HepG2 (cell line): ENCODE data around the gene BPIFB6. TPM values are rescaled to one million over a fixed set of nuclear protein-coding genes. Genes with fewer than 3 reads are reported as not detected.
A peak's percentile ranks its signal among the peaks of the same experiment; 100 is the strongest.

Experiments
- ARHGAP35 ChIP-seq: sonication (generic); formaldehyde crosslinking; IDR thresholded peaks from 2 replicates; pipeline ENCODE4 v1.9.0; 2022; ENCODE audit warnings: mild to moderate bottlenecking, inconsistent platforms, moderate library complexity, missing genetic modification reagents, borderline replicate concordance
- BCLAF1 ChIP-seq: fragments of 450-650 bp; IDR thresholded peaks from 2 replicates; pipeline ENCODE4 v1.6.1; 2017; ENCODE audit warnings: mild to moderate bottlenecking
- DMTF1 ChIP-seq: sonication (generic); formaldehyde crosslinking; IDR thresholded peaks from 2 replicates; pipeline ENCODE4 v1.4.0; 2020; ENCODE audit warnings: mild to moderate bottlenecking, missing genetic modification reagents
- GATAD1 ChIP-seq: IDR thresholded peaks from 2 replicates; pipeline ENCODE4 v1.6.1; 2016; ENCODE audit warnings: missing genetic modification reagents, missing compliant biosample characterization
- HMGXB3 ChIP-seq: sonication (generic); formaldehyde crosslinking; IDR thresholded peaks from 2 replicates; pipeline ENCODE4 v1.4.0; 2020; ENCODE audit warnings: missing genetic modification reagents, borderline replicate concordance
- IKZF5 ChIP-seq: IDR thresholded peaks from 2 replicates; pipeline ENCODE4 v1.6.1; 2018; ENCODE audit warnings: missing genetic modification reagents, mild to moderate bottlenecking, missing compliant biosample characterization
- JUN ChIP-seq: sonication (generic); formaldehyde crosslinking; IDR thresholded peaks from 2 replicates; pipeline ENCODE4 v1.4.0; 2020; ENCODE audit warnings: mild to moderate bottlenecking, missing genetic modification reagents
- PCBP1 ChIP-seq: fragments of 200-400 bp; formaldehyde crosslinking; IDR thresholded peaks from 2 replicates; pipeline ENCODE4 v1.6.1; 2017; ENCODE audit warnings: mild to moderate bottlenecking, low read depth, low read length, borderline replicate concordance
- RELA ChIP-seq: sonication (generic); formaldehyde crosslinking; IDR thresholded peaks from 2 replicates; pipeline ENCODE4 v1.4.0; 2020; ENCODE audit warnings: missing genetic modification reagents
- TBL1XR1 ChIP-seq: fragments of 150-350 bp; IDR thresholded peaks from 2 replicates; pipeline ENCODE4 v1.6.1; 2014; ENCODE audit warnings: borderline replicate concordance, low read length; ENCODE audit not compliant: partially characterized antibody
- TSC22D2 ChIP-seq: sonication (generic); formaldehyde crosslinking; IDR thresholded peaks from 2 replicates; pipeline ENCODE4 v1.5.1; 2020; ENCODE audit warnings: missing genetic modification reagents, mild to moderate bottlenecking, borderline replicate concordance
- ZBTB14 ChIP-seq: sonication (generic); formaldehyde crosslinking; IDR thresholded peaks from 2 replicates; pipeline ENCODE4 v1.4.0; 2020; ENCODE audit warnings: missing genetic modification reagents
- polyA plus RNA-seq, 8 experiments: library from polyadenylated mRNA; depleted of rRNA in 3 of 8; stranded (reverse) in 7 of 8; unstranded in 1 of 8; fragments of >200 nt; fragmentation: Illumina TruSeq in 4 of 8; extraction: Trizol in 4 of 8; gene quantifications; 2 replicates each; pipeline versions ENCODE4 v1.2.1 to v1.2.3, GENCODE V29; 2011 to 2016; ENCODE audit warnings: low read depth in 4 of 8, missing spikeins in 1 of 8, mixed read lengths in 1 of 8; ENCODE audit not compliant: insufficient read depth in 1 of 8
- total RNA-seq, 5 experiments: library from RNA; depleted of rRNA; stranded (reverse); fragments of >200 nt; fragmentation: Illumina TruSeq; extraction: Trizol; gene quantifications; 2 replicates each; pipeline ENCODE4 v1.2.3, GENCODE V29; 2016; ENCODE audit warnings: low read depth in 1 of 5
- TF ChIP-seq, protein P1 (sequence below): sonication (generic); formaldehyde crosslinking; IDR thresholded peaks from 2 replicates; pipeline ENCODE4 v1.8.1; 2023; ENCODE audit warnings: mild to moderate bottlenecking, missing genetic modification reagents, borderline replicate concordance

BPIFB6 gene
- total and polyA plus RNA-seq, 2 of the 13 experiments (the other 11 are each of a cell fraction or from before 2014, with no cell fraction given): 0.13 to 1.7 TPM

DNA sequence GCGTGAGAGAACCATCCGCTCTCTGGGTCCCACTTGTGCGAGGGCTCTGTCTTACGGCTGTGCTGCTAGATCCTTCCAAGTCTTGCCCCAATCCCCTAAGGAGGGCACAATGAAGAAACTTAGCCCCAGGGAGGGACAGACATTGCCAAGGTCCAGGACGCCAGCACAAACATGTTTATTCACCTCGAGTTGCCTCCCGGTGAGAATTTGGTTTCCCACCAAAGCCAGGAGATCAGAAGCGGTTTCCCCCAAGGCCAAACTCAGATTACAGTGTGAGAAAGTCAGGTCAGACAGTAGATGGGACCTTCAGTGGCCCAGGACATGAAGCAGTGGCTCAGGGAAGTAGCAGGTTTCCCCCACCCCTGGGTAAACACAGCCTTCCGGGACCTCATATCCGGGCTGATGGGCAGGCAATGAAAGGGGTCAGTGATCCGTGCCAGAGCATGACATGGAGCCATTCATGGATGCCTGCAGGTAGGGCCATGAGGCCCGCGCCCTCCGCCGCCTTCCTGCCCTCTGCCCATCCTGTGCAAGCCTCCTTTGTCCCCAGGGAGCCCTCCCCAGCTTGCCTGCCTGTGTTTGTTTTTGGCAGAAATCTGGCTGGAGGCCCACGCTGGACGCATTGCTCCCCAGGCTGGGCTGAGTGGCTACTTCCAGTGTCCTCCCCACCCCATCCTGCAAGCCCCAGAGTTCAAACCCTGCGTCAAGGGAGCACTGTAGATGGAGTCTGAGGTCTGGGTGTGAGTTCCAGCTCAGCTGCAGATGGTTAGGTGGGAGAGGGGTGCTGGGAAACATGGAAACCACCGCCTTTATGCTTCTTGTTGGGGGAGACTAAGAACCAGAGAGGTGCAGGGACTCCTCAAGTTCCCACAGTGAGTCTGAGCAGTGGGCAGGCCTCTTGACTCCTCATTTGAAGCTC lies 22.0 kb upstream of the BPIFB6 start (continued):
- TF ChIP-seq IKZF5 (CRISPR knock-in tag): peak; percentile 99
- no peak for TF ChIP-seq ZBTB14 (CRISPR knock-in tag)
- TF ChIP-seq JUN: peak; percentile 85
- peak; percentile 76 for TF ChIP-seq GATAD1 (CRISPR knock-in tag)
- peak; percentile 96 for TF ChIP-seq PCBP1
- no peak; the same call in 1 of the 2 replicates for TF ChIP-seq ARHGAP35 (CRISPR knock-in tag)
- no peak for TF ChIP-seq TBL1XR1
- 0 out of 2 replicates have a peak, but pooled peaks have one; percentile 91 for TF ChIP-seq DMTF1 (CRISPR knock-in tag)
- TF ChIP-seq, protein P1, sequence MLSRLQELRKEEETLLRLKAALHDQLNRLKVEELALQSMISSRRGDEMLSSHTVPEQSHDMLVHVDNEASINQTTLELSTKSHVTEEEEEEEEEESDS: peak; percentile 82; the same call in 1 of the 2 replicates
- peak; percentile 31; the same call in 1 of the 2 replicates for TF ChIP-seq TSC22D2 (CRISPR knock-in tag)
- TF ChIP-seq HMGXB3 (CRISPR knock-in tag): peak; percentile 93; the same call in 1 of the 2 replicates
- TF ChIP-seq RELA (CRISPR knock-in tag): peak; percentile 96
- no peak for TF ChIP-seq BCLAF1
